Measurements from ENCODE around the gene ZMYND8.

Gene ZMYND8

GRCh38 chr20:47273591-47274235, 82.8 kb downstream of the ZMYND8 start (continued):
- TF ChIP-seq, protein P1, sequence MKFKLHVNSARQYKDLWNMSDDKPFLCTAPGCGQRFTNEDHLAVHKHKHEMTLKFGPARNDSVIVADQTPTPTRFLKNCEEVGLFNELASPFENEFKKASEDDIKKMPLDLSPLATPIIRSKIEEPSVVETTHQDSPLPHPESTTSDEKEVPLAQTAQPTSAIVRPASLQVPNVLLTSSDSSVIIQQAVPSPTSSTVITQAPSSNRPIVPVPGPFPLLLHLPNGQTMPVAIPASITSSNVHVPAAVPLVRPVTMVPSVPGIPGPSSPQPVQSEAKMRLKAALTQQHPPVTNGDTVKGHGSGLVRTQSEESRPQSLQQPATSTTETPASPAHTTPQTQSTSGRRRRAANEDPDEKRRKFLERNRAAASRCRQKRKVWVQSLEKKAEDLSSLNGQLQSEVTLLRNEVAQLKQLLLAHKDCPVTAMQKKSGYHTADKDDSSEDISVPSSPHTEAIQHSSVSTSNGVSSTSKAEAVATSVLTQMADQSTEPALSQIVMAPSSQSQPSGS (tag by site-specific recombination; IDR thresholded peaks at IDR 0.05; ENCODE audit: low read depth), result peak; percentile 16; the same call in 1 of the 2 replicates
- TF ChIP-seq ZNF404 (tag by site-specific recombination; IDR thresholded peaks at IDR 0.05) (no peak), ZSCAN18 (tag by site-specific recombination; IDR thresholded peaks at IDR 0.05) (no peak), KLF10 (tag by site-specific recombination; IDR thresholded peaks at IDR 0.05) (no peak), ZNF473 (tag by site-specific recombination; IDR thresholded peaks at IDR 0.05) (no peak), ZNF184 (tag by site-specific recombination; IDR thresholded peaks at IDR 0.05) (no peak), ZNF121 (tag by site-specific recombination; IDR thresholded peaks at IDR 0.05) (peak; percentile 40; the same call in 1 of the 2 replicates), ZBTB49 (tag by site-specific recombination; IDR thresholded peaks at IDR 0.05; ENCODE audit: low read depth) (no peak), ZNF664 (tag by site-specific recombination; IDR thresholded peaks at IDR 0.05) (no peak)
- TF ChIP-seq, protein P2, sequence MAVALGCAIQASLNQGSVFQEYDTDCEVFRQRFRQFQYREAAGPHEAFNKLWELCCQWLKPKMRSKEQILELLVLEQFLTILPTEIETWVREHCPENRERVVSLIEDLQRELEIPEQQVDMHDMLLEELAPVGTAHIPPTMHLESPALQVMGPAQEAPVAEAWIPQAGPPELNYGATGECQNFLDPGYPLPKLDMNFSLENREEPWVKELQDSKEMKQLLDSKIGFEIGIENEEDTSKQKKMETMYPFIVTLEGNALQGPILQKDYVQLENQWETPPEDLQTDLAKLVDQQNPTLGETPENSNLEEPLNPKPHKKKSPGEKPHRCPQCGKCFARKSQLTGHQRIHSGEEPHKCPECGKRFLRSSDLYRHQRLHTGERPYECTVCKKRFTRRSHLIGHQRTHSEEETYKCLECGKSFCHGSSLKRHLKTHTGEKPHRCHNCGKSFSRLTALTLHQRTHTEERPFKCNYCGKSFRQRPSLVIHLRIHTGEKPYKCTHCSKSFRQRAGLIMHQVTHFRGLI (tag by site-specific recombination; IDR thresholded peaks at IDR 0.05), result no peak

GRCh38 chr20:47272893-47273590, 83.5 kb downstream of the ZMYND8 start:
- peaks cover 3% of the 10 kb centered on the region for H3K4me1 ChIP-seq (ENCODE audit: control insufficient read depth, insufficient read depth, low read length)
- peaks cover 21 to 44% of the 10 kb centered on the region in 2 experiments; a peak in 2 of 3 replicates for H3K36me3 ChIP-seq (ENCODE audit: control insufficient read depth in 2 of 2, insufficient read depth in 1 of 2, low read length in 2 of 2)
- ChIA-PET POLR2A (interaction anchor here (1.1 to 1.4 kb wide), 2 partner anchors 86 to 87 kb away, joined by 3 to 5 read pairs; no protein-coding TSS in a partner anchor), CTCF (interaction anchor here (0.5 to 10.2 kb wide), 48 partner anchors 9 to 519 kb away, joined by 3 to 355 read pairs (median 4); partner anchors contain the start of genes NCOA3 and ZMYND8)
- no peak overlapping the region for H3K4me3 ChIP-seq (ENCODE audit: low read depth, low read length)
- H3K27ac ChIP-seq (ENCODE audit: extremely low read depth, low read depth, low read length), result no peak overlapping the region
- H3K9me3 ChIP-seq (ENCODE audit: control insufficient read depth, insufficient read depth, low read depth, low read length), result no peaks in the 10 kb centered on the region
- TF ChIP-seq ZNF600 (tag by site-specific recombination; IDR thresholded peaks at IDR 0.05), result peak; percentile 56; the same call in 1 of the 2 replicates
- no peak for TF ChIP-seq ZNF621 (tag by site-specific recombination; IDR thresholded peaks at IDR 0.05)
- TF ChIP-seq ZNF529 (tag by site-specific recombination; IDR thresholded peaks at IDR 0.05; ENCODE audit: insufficient replicate concordance), result no peak
- 0 out of 2 replicates have a peak, but pooled peaks have one; percentile 21 for TF ChIP-seq ZNF335 (tag by site-specific recombination; conservative IDR thresholded peaks at IDR 0.05)
- no peak for TF ChIP-seq GFI1B (tag by site-specific recombination; IDR thresholded peaks at IDR 0.05)
- peak; percentile 52; the same call in 1 of the 2 replicates for TF ChIP-seq SCRT2 (tag by site-specific recombination; IDR thresholded peaks at IDR 0.05)
- no peak for TF ChIP-seq ZNF639 (tag by site-specific recombination; IDR thresholded peaks at IDR 0.05)
- TF ChIP-seq ZNF571 (tag by site-specific recombination; IDR thresholded peaks at IDR 0.05), result no peak
- peak; percentile 91 for TF ChIP-seq ZNF654 (tag by site-specific recombination; IDR thresholded peaks at IDR 0.05; ENCODE audit: low read depth)
- TF ChIP-seq PRDM1 (tag by site-specific recombination; IDR thresholded peaks at IDR 0.05), result peak; percentile 71
- no peak for TF ChIP-seq ZNF768 (tag by site-specific recombination; IDR thresholded peaks at IDR 0.05)
- TF ChIP-seq ZEB2 (tag by site-specific recombination; IDR thresholded peaks at IDR 0.05), result 0 out of 2 replicates have a peak, but pooled peaks have one; percentile 17
- TF ChIP-seq, protein P3, sequence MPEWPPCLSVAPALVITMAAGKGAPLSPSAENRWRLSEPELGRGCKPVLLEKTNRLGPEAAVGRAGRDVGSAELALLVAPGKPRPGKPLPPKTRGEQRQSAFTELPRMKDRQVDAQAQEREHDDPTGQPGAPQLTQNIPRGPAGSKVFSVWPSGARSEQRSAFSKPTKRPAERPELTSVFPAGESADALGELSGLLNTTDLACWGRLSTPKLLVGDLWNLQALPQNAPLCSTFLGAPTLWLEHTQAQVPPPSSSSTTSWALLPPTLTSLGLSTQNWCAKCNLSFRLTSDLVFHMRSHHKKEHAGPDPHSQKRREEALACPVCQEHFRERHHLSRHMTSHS (tag by site-specific recombination; IDR thresholded peaks at IDR 0.05), result no peak
- TF ChIP-seq CTCF (tag by site-specific recombination; IDR thresholded peaks at IDR 0.05), result peak; percentile 58

Data from HEK293 (cell line).